Anterior cingulate cortex (tissue), 58 donors: ENCODE results near the gene DMRTC1B.
"Not testable (repeated sequence)": the region's sequence is repeated elsewhere in the genome, so short reads cannot be mapped to it uniquely, and the experiment has no call there.

Source experiments
- DNase-seq, 58 donors: peaks; one replicate each; lab custom pipeline; 2025; lab: John Stamatoyannopoulos, UW

Gene DMRTC1B, protein sequence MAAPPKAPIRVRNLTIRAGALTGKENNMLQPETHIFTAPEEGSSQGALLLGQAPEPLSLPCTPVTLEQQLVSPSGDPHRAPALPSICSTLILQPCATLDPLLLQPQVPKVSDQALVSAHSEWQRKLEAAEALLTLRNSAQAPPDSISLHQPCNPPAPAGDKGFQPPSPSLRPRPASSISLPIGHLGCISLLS

DNA sequence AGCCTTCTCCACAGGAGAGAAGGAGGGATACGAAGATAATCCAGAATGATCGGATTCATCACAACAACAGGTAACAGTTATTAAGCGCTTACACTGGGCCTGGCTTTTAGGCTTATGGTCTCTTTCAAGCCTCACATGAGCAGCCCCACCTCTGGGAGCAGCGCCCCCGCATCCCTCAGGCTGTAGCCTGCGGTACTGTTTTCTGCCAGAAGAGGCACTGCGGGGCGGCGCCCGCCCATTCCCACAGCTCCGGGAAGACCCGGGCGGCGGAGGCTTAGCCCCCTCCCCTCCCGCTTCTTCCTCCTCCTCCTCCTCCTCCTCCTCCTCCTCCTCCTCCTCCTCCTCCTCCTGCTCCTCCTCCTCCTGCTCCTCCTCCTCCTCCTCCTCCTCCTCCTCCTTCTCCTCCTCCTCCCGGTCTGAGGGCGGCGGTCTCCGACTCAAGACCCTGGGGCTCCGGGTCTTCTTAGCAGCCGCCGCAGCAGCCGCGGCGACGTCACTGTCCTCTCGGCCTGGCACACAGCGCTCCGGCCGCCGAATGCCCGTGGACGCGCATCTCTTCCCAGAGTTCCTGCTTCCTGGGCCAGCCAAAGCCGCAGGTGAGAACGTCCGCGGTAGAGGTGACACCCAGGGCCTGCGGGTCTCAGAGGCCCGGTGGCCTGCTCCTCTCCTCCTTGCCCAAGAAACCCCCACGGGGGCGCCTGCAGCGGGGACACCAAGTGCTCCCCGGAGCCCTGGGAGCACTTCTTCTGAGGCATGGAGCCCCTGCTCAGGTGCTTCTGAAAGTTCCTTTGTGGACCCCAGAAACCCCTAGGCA lies at the start of gene DMRTC1B:
Gene DMRTC1B (plus strand): TSS at position 238 of the 814 bp plus-strand sequence. CDS start 68,246 bp downstream, outside the sequence.
- DNase-seq: not testable (repeated sequence)

GRCh38 chrX:72727846-72728245 lies 48.8 kb upstream of the DMRTC1B start:
- DNase-seq: no peak

DNA sequence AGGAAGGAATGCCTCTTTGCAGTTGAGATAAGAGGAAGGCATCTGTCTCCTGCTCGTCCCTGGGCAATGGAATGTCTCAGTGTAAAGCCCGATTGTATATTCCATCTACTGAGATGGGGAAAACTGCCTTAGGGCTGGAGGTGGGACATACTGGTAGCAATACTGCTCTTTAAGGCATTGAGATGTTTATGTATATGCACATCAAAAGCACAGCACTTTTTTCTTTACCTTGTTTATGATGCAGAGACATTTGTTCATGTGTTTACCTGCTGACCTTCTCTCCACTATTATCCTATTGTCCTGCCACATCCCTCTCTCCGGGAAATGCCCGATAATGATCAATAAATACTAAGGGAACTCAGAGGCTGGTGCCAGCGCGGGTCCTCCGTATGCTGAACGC lies 43.1 kb upstream of the DMRTC1B start:
- not testable (repeated sequence) for DNase-seq

DNA sequence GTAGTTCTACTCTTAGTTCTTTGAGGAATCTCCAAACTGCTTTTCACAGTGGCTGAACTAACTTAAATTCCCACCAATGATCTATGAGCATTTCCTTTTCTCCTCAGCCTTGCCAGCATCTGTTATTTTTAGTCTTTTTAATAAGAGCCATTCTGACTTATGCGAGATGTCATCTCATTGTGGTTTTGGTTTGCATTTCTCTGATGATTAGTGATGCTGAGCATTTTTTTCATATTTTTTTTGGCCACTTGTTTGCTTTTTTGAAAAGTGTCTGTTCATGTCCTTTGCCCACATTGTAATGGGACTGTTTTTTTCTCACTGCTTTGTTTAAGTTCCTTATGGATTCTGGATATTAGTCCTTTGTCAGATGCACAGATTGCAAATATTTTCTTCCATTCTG lies 41.1 kb upstream of the DMRTC1B start:
- DNase-seq: no peak

- DNase-seq: not testable (repeated sequence)
These were observed 31.1 kb upstream of the DMRTC1B start for GRCh38 chrX:72745546-72745945.

DNA sequence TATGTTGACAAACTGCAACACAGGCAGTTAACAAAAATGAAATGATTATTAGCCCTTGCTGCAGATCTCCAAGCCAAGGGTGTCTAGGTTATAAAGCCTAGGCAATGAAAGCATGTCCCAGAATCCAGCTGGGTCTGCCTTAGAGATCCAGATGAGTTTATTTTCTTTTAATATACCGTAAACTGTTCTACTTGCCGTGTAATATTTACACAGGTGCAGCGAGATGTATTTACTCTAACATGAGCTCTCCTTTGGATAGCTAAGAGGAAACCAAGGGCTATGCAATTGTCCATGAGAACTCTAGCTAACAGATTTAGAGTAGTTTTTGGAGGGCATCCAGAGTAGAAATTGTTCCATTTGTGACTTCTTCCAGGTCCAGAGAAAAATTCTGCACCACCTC lies 28.1 kb upstream of the DMRTC1B start:
- not testable (repeated sequence) for DNase-seq

DNA sequence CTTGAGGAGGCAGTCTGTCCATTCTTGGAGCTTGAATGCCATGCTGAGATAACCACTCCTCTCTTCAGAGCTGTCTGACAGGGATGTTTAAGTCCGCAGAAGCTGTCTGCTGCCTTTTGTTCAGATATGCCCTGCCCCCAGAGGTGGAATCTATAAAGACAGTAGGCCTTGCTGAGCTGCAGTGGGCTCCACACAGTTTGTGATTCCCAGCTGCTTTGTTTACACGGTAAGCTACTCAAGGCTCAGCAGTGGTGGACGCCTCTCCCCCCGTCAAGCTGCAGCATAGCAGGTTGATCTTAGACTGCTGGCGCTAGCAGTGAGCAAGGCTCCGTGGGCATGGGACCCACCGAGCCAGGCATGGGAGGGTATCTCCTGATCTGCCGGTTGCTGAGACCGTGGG lies 16.2 kb upstream of the DMRTC1B start:
- DNase-seq: not testable (repeated sequence)

DNA sequence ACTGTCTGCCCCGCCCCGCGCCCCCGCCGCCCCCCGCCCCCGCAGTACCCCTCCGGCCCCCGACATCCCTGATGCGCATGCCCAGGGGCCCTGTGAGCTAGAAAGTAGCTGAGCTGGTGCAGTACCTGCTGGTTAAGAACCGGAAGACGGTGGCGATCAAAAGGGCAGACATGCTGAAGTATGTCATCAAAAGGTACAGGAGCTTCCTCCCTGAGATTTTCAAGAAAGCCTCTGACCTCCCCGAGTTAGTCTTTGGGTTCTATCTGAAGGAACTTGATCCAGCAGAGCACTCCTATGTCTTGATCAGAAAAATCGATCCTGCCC lies 739 bp downstream of the DMRTC1B start:
- not testable (repeated sequence) for DNase-seq

DNA sequence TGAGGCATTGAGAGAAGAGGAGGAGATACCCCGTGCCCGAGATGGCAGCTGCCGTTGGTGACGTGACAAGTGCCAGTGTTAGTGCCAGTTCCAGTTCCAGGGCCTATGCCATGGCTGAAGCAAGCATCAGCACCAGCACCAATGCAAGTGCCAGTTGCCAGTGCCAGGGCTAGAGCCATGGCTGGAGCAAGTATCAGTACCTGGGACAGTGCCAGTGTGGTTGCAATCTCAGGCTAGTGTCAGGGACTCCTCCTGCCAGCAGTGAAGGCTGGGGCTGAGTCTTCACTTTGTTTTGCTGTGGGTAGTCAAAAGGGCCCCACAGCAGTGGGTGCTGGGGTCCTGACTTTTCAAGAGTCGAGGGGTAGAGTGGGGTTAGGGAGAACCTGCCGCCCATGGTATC lies 1.5 kb downstream of the DMRTC1B start:
- not testable (repeated sequence) for DNase-seq

GRCh38 chrX:72782560-72782959 lies 5.9 kb downstream of the DMRTC1B start, which contains the start of gene FAM236B:
Gene FAM236B (minus strand): TSS chrX:72782660. CDS start chrX:72782560, 100 bp downstream.
- DNase-seq: not testable (repeated sequence)

DNA sequence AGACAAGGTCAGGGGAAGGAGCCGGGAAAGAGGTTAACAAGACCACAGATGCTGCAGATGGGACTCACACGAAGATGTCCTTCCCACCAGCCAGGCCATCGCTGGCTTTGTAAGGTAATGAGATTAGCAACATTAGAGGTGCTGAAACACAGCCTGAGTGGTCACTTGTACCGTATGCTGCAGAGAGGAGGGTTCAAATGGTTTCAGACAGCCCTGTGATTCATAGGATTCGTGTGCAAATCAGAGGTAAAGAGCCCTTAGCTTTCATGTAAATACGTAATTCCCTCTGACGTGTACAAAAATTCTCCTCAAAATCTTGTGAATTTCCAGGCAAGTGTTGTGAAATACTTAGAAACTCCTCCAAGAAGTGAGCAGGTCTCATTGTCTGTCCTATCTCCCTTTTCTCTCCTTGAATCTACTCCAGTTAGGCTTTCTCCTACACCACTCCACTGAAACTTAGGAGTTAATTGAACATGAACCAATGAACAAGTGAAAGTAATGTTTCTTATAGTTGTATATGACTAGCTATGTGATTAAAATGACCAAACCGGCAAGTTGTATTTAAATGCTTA lies 6.8 kb downstream of the DMRTC1B start:
- DNase-seq: not testable (repeated sequence)

- not testable (repeated sequence) for DNase-seq
These were observed 7.3 kb downstream of the DMRTC1B start for GRCh38 chrX:72783964-72784363.

DNA sequence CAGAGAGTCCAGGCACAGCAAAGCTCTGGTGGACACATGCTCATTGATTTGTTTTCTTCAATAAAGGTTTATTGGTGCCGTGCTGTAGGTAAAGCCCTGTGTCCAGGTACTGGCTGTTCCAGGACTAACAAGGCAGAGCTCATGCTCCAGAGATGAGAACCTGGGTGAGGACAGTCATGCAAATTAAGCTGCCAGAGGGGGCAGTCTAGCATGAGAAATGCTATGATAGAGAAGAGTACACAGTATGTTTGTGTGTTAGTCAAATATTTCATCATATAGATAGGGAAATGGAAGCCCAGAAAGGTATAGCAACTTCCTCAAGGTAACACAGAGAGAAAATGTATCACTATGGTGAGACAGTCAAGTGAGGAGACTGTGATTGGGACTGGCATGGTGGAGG lies 11.5 kb downstream of the DMRTC1B start:
- DNase-seq: not testable (repeated sequence)

GRCh38 chrX:72790390-72790789 lies 13.7 kb downstream of the DMRTC1B start:
- DNase-seq: not testable (repeated sequence)

DNA sequence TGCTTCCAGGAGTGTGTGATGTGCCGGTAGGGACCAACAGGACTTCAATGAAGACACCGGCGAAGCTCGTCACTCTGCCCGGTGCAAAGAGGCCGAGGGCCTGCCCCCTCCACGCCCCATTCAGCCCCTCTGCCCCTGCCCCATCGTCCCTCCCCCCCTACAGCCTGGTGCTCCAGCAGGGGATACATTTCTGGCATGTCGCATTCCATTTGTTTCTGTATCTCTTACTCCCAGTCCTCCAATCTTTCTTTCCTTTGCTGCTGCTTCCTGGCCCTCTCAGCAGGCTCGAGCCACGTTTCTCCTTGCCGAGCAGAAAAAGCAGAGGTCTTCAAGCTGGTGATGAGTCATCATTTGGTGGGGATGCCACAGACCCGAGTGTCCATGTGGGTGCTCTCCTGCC lies 31.4 kb downstream of the DMRTC1B start, which contains the start of gene FAM236D:
Gene FAM236D (minus strand): TSS at position 101 of the 400 bp plus-strand sequence. CDS start 100 bp downstream, at position 1.
- not testable (repeated sequence) for DNase-seq

DNA sequence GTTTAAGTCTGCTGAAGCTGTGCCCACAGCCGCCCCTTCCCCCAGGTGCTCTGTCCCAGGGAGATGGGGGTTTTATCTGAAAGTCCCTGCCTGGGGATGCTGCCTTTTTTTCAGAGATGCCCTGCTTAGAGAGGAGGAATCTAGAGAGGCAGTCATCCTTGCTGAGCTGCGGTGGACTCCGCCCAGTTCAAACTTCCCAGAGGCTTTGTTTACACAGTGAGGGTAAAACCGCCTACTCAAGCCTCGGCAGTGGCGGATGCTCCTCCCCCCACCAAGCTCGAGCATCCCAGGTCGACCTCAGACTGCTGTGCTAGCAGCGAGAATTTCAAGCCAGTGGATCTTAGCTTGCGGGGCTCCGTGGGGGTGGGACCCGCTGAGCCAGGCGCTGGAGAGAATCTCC lies 54.0 kb downstream of the DMRTC1B start:
- DNase-seq: not testable (repeated sequence)

DNA sequence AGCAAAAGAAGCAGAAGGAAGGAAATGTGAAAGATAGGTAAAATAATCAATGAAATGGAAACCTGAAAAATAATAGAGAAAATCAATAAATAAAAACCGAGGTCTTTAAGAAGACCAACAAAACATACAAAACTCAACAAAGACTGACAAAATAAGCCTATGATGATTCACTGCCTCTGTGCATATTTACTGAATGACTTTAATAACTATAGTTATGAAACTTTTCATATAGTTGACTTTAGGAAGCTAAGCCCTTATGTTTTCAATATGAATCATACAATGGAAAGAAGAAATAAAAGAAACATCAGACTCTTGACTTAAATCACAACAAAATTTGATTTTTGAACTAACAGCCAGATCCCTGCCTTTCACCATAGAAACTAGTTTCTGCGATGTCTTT lies 60.8 kb downstream of the DMRTC1B start:
- not testable (repeated sequence) for DNase-seq

DNA sequence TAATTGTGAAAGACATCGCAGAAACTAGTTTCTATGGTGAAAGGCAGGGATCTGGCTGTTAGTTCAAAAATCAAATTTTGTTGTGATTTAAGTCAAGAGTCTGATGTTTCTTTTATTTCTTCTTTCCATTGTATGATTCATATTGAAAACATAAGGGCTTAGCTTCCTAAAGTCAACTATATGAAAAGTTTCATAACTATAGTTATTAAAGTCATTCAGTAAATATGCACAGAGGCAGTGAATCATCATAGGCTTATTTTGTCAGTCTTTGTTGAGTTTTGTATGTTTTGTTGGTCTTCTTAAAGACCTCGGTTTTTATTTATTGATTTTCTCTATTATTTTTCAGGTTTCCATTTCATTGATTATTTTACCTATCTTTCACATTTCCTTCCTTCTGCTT lies 106.2 kb downstream of the DMRTC1B start:
- DNase-seq: not testable (repeated sequence)

DNA sequence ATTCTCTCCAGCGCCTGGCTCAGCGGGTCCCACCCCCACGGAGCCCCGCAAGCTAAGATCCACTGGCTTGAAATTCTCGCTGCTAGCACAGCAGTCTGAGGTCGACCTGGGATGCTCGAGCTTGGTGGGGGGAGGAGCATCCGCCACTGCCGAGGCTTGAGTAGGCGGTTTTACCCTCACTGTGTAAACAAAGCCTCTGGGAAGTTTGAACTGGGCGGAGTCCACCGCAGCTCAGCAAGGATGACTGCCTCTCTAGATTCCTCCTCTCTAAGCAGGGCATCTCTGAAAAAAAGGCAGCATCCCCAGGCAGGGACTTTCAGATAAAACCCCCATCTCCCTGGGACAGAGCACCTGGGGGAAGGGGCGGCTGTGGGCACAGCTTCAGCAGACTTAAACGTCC lies 113.0 kb downstream of the DMRTC1B start:
- DNase-seq: not testable (repeated sequence)
